ENCODE data around the gene MAGEB4.
"Not testable (repeated sequence)": the region's sequence is repeated elsewhere in the genome, so short reads cannot be mapped to it uniquely, and the experiment has no call there.

Gene MAGEB4, protein sequence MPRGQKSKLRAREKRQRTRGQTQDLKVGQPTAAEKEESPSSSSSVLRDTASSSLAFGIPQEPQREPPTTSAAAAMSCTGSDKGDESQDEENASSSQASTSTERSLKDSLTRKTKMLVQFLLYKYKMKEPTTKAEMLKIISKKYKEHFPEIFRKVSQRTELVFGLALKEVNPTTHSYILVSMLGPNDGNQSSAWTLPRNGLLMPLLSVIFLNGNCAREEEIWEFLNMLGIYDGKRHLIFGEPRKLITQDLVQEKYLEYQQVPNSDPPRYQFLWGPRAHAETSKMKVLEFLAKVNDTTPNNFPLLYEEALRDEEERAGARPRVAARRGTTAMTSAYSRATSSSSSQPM

GRCh38 chrX:30241724-30242415, at the start of gene MAGEB4:
TSS of gene MAGEB4 (plus strand) at chrX:30242000. CDS start at chrX:30242136, 136 bp downstream.
- intact Hi-C loops (cut with DNase I): no loop called here
- no peak for DNase-seq

DNA sequence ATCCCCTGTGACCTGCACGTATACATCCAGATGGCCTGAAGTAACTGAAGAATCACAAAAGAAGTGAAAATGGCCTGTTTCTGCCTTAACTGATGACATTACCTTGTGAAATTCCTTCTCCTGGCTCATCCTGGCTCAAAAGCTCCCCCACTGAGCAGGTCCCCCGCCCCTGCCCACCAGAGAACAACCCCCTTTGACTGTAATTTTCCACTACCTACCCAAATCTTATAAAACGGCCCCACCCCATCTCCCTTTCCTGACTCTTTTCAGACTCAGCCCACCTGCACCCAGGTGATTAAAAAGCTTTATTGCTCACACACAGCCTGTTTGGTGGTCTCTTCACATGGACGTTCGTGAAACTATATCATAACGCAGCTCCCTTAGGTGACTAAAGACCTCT, 47.9 kb upstream of the MAGEB4 start:
- intact Hi-C loops (cut with DNase I); DNase-seq: not testable (repeated sequence)

- intact Hi-C loops (cut with DNase I): no loop called here
- DNase-seq: no peak
Measured at GRCh38 chrX:30196322-30196721, 45.5 kb upstream of the MAGEB4 start.

- DNase-seq: no peak
- intact Hi-C loops (cut with DNase I): no loop called here
Measured at GRCh38 chrX:30212172-30212571, 29.6 kb upstream of the MAGEB4 start.

DNA sequence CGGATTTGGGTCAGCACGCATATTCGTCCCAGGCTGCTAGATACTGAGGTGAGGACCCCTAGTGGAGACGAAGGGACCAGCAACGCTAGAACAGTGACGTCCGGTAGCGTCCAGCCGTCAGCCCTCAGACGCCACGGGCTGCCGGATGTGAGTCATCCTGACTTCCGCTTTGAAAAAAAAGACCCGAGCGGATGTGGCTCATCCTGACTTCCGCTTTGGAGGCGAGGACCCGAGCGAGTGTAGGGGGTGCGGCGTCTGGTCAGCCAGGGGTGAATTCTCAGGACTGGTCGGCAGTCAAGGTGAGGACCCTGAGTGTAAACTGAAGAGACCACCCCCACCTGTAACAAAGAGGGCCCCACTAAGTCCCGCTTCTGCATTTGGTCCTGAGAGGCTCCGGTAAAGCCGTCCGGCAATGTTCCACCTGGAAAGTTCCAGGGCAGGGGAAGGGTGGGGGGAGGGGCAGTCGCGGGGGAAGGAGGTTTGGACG, 26.4 kb upstream of the MAGEB4 start, which contains the start of gene MAGEB2:
Gene MAGEB2, plus strand, starts transcription at position 207 of the 487 bp plus-strand sequence. CDS start 3,018 bp downstream, outside the sequence.
- intact Hi-C loops (cut with DNase I): no loop called here
- no peak for DNase-seq

GRCh38 chrX:30217465-30217864, 24.3 kb upstream of the MAGEB4 start:
- no peak for DNase-seq
- intact Hi-C loops (cut with DNase I): no loop called here

GRCh38 chrX:30219372-30219771, 22.4 kb upstream of the MAGEB4 start:
- no peak for DNase-seq
- intact Hi-C loops (cut with DNase I): no loop called here

DNA sequence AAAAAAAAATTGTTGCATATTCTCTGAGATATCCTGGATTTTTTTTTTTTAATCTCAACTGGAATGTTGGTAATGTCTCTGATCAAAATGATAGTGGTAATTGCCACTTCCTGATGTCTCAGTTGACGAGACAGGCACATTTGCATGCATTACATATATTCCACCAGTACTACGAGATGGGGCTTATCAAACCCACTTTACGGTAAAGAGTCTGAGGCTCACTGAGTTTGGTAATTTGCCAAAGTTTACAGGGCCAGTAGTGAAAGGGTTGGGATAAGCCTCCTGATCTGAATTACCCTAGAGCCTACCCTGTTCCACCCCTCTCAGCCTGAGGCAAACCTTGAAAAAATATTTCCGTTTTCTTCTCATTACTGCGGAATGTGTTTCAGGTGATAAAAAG, 21.1 kb upstream of the MAGEB4 start:
- DNase-seq: no peak
- intact Hi-C loops (cut with DNase I): no loop called here

- DNase-seq: no peak
- intact Hi-C loops (cut with DNase I): no loop called here
Measured at GRCh38 chrX:30224536-30224935, 17.3 kb upstream of the MAGEB4 start.

DNA sequence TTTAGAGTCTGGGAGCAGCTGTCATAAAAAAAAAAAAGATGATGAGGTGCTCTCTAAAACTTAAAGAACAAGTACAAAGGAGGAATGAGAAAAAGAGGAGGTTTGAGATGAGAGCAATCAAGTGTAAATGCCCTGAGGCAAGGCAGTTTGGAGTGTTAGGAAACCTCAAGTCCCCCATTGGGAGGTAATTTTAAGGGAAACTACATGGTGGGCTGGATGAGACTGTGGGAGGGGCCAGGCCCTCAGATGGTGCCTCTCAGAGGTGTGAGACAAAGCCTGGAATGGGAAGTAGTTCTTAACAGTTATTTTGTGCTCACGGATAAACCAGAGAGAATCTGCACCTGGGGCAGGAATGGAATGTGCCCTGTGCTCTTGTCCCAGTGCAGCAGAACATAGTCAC, 13.3 kb upstream of the MAGEB4 start:
- intact Hi-C loops (cut with DNase I): no loop called here
- DNase-seq: no peak

DNA sequence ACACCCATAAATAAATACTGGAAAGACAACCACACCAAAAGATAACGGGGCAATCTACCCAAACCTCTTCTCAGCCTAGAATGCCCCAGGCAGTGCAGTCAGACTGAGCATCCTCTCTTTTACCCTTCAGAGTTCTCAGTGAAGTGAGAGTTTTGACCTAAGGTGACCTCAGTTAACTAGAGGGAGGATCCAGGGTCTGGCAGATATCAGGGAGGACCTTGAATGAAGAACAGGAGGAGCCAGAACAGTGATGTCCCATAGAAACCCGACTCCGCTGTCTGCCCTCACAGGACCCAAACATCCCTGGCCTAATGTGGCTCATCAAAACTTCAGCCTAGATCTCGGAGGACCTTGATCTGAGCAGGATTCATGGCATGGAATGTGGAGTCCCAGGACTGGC, 11.4 kb upstream of the MAGEB4 start, which contains the start of gene MAGEB3:
Gene MAGEB3, plus strand, starts transcription at position 263 of the 400 bp plus-strand sequence. CDS start 5,268 bp downstream, outside the sequence.
- DNase-seq: no peak
- intact Hi-C loops (cut with DNase I): no loop called here

DNA sequence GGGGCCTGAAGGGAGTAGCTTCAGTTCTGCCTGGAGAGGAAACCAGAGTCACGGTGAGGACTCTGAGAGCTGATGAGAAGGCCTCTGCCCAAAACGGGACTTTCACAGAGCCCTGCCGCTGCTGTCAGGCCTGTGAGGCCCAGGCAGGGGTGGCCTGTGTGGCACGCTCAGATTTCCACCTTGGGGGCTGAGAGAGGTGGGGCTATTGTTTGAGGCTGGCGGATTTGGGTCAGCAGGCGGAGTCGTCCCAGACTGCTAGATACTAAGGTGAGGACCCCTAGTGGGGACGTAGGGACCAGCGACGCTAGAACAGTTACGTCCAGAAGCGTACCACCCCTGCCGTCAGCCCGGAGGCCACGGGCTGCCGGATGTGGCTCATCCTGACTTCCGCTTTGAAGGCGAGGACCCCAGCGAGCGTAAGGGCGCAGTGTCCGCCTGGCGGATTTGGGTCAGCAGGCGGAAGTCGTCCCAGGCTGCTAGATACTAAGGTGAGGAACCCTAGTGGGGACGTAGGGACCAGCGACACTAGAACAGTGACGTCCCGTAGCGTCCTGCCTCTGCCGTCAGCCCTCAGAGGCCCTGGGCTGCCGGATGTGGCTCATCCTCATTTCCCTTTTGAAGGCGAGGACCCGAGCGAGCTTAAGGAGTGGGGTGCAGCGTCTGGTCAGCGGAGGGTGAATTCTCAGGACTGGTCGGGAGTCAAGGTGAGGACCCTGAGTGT, 5.1 kb downstream of the MAGEB4 start, which contains the start of gene MAGEB1:
Gene MAGEB1, plus strand, starts transcription at position 378 of the 721 bp plus-strand sequence. CDS start 3,348 bp downstream, outside the sequence.
- intact Hi-C loops (cut with DNase I): no loop called here

GRCh38 chrX:30248854-30249253, 7.1 kb downstream of the MAGEB4 start:
- no peak for DNase-seq
- intact Hi-C loops (cut with DNase I): no loop called here

More for the DNA sequence above, 5.1 kb downstream of the MAGEB4 start, which contains the start of gene MAGEB1:
- no peak for DNase-seq

DNA sequence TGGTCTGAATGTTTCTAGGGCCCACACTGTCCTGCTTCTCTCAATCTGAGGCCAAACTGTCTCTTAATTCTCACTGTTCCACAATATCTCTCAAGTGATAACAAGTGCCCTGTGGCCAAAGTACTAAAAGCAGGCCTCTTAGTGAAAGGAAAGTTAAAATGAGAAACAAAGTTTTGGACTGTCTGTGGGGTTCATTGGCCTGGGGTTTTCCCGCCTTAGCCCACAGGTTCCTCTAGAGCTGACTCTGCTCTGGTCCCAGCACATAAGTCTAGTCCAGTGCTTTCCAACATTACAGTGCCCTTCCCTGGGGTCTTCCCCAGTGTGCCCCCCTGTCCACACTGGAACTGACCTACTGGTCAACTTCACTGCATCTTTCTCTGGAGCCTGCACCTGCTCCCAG, 11.5 kb downstream of the MAGEB4 start:
- intact Hi-C loops (cut with DNase I): no loop called here
- DNase-seq: no peak

GRCh38 chrX:30259927-30260326, 18.1 kb downstream of the MAGEB4 start:
- DNase-seq: no peak
- intact Hi-C loops (cut with DNase I): no loop called here

DNA sequence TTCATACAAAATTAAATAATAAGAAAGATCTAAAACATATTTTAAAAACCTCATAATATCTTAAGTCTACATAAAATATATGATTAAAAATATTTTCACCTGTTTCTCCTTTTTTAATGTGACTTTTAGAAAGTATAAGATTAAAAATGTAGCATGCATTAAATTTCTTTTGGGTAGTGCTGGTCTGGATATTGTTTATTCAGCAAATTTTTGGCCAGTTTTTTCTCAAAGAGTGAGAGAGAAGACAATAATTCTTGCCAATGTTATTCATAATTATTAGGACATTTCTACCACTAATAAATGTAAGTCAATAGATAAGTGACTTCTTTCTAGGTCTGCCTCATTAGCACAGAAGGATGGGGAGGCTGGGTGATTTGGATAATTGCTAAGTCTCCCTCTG, 19.2 kb downstream of the MAGEB4 start:
- no peak for DNase-seq

GRCh38 chrX:30262763-30263162, 21.0 kb downstream of the MAGEB4 start:
- no peak for DNase-seq
- intact Hi-C loops (cut with DNase I): no loop called here

More for the DNA sequence above, 19.2 kb downstream of the MAGEB4 start:
- intact Hi-C loops (cut with DNase I): no loop called here

DNA sequence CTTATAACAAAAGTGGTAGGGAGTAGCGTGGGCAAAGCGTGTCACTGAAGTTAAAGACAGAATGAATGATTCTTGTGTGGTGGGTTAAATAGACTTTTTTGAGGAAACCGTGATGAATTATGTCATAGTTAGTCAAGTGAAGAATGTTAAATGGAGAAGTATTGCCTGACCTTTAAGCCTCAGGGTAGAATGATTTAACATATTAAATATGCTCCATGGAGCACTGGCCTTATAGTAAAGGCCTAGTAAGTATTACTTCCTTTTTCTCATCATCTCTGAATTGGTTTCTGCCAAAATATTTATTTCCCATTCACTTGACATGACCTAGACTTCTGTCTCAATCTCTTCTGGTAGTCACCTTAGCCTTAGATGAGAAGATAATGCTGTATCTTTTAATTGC, 28.8 kb downstream of the MAGEB4 start:
- intact Hi-C loops (cut with DNase I): loop anchor here (5.0 kb wide), 1 partner anchor 232 kb away; no protein-coding TSS in a partner anchor
- no peak for DNase-seq

- peak in 7 of 42 donors; percentile 2 to 41 (median 5) for DNase-seq
- intact Hi-C loops (cut with DNase I): no loop called here
Measured at GRCh38 chrX:30275498-30275897, 33.7 kb downstream of the MAGEB4 start.

All from head of caudate nucleus (tissue), 42 donors.